GM19239 (cell line): ENCODE results near the gene AZU1.

Experiments
- DNase-seq: peaks from one replicate; pipeline ENCODE4 v3.0.0; 2011; ENCODE audit warnings: low spot score; ENCODE audit not compliant: insufficient read length
- FAIRE-seq: peaks from 2 replicates; lab custom pipeline; 2011; peaks lifted over from hg19 to GRCh38; lab: Jason Lieb, UNC

The AZU1 gene, protein sequence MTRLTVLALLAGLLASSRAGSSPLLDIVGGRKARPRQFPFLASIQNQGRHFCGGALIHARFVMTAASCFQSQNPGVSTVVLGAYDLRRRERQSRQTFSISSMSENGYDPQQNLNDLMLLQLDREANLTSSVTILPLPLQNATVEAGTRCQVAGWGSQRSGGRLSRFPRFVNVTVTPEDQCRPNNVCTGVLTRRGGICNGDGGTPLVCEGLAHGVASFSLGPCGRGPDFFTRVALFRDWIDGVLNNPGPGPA

DNA sequence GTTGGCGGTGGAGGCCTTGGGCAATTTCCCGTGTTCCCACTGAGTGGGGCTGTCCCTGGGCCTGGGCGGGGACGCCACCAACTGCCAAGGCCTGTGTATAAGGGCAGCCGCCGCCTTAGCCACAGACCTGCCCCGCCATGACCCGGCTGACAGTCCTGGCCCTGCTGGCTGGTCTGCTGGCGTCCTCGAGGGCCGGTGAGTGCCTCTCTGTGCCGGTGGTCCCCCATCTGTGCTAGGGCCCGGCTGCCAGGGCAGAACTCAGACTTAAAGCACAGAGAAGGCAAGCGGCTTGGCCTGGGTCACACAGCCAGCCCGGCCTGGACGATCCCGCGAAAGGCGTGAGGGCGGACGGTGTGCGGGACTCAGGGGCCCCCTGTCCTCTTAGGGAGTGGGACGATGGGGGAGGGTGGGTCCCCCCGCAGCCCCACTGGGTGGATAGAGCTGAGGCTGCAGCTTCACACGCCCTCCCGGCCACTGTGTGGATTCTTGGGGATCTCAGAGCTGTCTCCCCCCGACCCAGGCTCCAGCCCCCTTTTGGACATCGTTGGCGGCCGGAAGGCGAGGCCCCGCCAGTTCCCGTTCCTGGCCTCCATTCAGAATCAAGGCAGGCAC, at the start of gene AZU1:
Gene AZU1, plus strand, starts transcription at position 128 of the 612 bp plus-strand sequence. Its CDS starts 10 bp downstream, at position 138.
- FAIRE-seq, result no peak
- no peak for DNase-seq

DNA sequence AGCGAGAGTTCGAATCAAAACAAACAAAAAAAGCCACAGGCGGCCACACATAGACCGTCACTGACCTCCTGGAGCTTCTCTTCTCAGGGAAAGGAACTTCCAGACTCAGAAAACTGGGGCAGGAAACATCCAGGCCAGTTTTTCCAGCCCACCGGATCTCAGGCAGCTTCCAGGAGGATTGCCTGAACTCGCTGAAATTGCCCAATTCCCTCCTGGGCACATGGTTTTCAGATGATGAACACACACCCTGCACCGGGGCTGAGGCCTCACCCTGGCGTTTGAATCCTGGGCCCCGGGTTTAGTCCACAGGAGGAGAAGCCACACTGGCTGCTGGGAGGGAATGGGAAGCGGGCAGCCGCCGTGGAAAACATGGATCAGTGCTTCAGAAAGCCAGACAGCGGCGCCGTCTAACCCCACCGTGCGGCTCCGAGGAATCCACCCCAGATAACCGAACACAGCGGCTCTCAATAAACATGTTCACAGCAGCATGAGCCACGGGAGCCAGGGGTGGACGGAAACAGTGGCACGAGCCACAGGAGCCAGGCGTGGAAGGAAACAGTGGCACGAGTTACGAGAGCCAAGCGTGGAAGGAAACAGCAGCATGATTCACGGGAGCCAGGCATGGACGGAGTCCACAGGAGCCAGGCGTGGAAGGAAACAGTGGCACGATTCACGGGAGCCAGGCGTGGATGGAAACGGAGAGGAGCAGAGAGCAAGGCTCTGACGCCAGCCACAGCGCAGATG, 48.6 kb upstream of the AZU1 start:
- DNase-seq, result no peak

DNA sequence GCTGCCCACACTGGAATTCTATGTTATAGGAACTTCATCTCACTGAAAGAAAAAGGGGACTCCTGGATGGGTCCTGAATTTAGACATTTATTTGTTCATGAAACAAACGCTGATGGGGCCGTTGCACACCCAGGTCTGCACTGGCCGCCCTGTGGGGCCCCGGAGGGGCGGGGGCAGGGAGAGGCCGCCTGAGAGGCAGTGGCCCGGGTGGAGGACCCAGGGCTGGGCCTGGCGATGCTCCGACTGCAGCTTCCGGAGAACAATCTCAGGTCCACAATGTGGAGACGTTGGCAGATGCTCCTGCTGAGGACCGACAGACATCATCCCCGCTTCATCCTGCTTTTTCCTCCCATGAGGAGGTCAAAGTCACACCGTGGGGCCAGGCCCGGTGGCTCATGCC, 46.7 kb upstream of the AZU1 start:
- FAIRE-seq (no peak), DNase-seq (no peak)

More for the DNA sequence above, 48.6 kb upstream of the AZU1 start:
- no peak for FAIRE-seq

DNA sequence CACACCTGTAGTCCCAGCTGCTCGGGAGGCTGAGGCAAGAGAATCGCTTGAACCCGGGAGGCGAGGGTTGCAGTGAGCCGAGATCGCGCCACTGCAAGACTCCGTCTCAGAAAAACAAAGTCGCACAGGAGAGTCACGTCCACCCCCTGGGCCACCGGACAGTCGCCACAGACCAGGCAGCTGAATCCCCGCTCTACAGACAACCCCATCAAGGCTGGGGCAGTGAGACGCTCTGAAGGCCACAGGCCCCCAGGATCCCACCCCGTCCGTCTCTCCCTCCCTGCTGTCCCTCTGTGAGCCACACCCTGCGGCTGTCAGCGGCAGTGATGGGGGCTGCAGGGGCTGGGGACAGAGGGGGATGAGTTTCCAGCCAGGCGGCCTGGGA, 45.8 kb upstream of the AZU1 start:
- FAIRE-seq, result no peak
- no peak for DNase-seq

DNA sequence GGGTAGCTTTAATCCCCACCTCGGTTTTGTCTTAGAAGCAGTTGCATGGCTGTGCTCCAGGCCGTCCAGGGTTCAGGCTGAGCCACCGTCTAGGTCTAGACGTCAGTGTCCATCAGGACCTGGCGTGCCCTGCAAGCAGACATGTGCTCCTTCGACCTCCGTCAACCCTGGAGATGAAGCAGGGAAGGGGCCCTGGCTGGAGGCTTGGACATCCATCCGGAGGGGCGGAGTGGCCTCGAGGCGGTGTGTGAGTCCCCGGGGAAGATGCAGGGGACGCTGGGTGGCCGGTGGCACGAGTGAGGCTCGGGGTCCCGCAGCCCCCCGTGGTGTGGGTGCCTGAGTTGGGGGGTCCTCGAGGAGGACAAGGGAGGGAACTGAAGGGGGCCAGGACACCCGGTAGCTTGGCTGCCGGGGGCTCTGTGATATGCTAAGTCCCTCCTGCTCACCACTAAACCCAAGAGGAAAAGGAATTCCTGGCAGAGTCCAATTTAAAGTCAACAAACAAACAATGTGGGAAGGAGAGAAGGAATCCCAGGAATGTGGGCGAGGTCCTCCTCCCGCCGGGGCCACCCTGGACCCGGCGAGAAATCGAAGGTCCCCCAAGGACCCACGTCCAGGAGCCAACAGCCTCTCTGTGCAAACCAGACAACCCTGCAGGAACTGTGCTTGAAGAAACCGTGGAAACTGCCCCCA, 45.3 kb upstream of the AZU1 start:
- DNase-seq, result no peak
- FAIRE-seq, result no peak

DNA sequence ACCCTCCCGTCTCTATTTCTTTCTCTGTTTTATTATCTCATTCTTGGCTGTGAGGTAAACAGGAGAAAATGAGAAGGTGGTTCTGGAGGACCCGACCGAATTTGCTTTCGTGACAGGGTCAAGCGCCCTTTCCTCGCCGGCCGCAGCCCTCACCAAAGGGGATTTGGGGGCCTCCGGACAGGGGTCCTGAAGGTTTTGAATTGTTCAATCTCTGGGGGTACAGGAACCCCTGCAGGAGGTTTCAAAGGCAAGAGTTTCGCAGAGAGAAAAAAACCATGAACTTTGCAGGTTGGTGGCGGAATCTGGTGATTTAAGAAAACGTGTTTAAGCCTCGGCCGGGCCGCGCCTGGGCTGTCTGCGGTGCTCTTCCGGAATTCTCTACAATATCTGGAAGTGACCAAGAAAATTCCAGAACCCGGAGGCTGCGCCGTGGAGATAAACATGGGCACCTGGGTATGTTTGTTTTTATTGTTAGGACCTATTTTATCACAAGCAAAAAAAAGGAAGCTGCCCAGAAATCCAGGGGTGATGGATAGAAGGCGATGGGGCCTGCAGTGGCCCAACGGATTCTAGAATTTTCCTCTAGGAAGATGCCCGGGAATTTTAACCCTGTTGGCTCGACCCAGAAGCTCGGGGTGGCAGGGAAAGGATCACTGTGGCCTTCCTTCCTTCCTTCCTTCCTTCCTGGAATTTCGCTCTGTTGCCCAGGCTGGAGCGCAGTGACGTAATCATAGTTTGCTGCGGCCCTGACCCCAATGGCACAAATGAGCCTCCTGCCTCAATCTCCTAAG, 44.6 kb upstream of the AZU1 start:
- DNase-seq (no peak), FAIRE-seq (no peak)

DNA sequence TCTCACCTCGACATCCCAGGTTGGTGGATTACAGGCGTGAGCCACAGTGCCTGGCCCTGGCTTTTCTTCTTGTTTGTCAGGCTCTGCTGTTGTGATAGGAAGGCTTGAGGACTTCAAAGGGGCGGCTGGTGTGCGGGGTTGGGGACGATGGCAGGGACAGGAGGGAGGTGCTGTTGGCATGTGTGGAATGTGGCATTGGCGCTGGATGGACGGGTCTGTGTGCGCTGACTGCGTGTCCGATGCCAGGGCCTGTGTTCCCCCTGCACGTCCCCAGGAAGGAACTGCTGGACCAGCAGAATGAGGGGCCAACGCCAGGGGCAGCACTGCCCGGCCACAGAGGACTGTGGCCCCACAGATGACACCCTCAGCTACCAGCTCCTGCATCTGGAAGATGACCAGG, 43.1 kb upstream of the AZU1 start:
- DNase-seq (no peak), FAIRE-seq (no peak)

DNA sequence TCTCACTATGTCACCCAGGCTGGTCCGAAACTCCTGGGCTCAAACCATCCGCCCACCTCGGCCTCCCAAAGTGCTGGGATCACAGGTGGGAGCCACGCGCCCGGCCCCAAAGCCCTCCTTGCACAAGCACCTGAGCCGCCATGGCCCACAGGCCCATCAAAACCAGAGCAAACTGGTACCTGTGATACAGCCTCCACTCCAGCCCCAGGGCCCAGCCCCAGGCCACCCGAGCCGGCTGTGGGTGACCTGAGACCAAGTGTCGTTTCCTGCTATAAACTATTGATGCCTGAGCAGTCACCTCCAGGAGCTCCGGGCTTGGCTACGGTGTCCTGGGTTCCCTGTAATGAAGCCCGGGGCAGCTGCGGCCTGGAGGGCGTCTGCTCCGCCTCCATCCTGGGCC, 40.1 kb upstream of the AZU1 start:
- DNase-seq, result no peak
- no peak for FAIRE-seq

DNA sequence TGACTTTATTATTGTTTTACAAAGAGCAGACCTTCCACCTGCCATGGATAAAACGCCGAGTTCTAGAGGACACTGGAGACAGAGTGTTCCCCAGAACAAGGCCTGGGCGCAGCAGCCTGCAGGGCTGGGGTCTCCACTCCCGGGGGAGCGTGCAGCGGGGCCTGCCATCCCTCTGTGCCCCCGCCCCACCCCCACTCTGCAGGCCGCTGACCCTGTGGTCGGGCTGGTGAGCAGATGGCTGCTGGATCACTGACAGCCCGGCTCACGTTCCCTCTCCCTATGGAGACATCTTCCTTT, 39.0 kb upstream of the AZU1 start:
- no peak for FAIRE-seq
- DNase-seq, result no peak

DNA sequence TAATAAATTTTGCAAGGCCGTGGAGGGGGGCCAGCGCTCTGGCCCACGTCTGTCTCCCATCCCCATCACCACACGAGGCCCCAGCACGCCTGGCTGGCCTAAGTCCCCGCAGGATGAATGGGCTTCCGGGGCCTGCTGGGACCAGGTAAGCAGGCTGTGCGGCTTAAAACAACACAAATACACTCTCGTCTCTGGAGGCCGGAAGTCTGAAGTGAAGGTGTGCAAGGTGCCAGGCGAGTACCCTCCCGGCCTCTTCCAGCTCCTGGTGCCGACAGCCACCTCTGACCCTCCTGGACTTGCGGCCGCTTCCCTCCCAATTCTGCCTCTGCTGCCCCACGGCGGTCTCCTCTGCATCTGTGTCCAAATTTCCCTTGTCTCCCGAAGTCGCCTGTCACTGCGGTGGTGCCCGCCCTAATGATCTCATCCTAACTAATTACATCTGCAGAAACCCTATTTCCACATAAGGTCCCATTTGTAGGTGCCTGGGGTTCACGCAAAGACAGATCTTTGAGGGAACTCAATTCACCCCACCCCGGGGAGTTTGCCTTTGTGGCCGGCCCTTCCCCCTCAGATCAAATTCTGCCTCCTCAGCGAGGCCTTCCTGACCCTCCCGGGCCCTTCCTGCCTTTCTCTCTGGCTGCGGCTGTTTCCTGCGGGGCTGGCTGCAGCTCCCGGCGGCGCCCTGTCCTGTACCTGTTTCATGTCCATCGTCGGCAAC, 38.5 kb upstream of the AZU1 start:
- FAIRE-seq, result no peak
- no peak for DNase-seq

DNA sequence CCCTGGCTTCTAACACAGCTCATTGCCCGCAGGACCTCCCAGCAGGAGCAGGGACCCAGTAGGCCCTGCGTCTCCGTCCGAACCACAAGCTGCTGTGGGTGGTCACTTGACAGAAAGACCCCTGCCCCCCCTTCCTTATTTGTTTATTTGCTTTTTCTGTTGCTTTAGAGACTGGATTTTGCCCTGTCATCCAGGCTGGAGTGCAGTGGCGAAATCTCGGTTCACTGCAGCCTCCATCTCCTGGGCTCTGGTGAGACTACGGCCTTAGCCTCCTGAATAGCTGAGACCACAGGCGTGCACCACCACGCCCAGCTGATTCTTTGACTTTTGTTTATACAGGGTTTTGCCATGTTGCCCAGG, 38.0 kb upstream of the AZU1 start:
- no peak for FAIRE-seq
- DNase-seq, result no peak

DNA sequence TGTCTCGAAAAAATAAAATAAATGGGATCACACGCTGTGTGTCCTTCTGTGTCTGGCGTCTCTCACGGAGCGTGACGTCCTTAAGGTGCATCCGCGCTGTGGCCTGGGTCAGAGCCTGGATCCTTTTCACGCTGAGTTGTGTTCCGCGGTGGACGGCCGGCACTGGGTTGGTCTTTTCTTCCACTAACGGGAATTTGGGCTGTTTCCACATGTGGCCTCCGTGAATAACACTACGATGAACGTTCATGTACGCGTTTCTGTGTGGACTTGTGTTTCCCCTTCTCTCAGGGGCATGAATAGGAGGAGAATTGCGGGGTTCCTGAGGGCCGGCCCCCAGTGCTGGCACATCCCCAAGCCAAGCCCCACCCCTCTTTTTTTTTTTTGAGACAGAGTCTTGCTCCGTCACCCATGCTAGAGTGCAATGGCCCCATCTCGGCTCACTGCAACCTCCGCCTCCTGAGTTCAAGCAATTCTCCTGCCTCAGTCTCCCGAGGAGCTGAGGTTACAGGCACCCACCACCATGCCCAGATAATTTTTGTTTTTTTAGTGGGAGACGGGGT, 36.5 kb upstream of the AZU1 start:
- no peak for FAIRE-seq
- no peak for DNase-seq

DNA sequence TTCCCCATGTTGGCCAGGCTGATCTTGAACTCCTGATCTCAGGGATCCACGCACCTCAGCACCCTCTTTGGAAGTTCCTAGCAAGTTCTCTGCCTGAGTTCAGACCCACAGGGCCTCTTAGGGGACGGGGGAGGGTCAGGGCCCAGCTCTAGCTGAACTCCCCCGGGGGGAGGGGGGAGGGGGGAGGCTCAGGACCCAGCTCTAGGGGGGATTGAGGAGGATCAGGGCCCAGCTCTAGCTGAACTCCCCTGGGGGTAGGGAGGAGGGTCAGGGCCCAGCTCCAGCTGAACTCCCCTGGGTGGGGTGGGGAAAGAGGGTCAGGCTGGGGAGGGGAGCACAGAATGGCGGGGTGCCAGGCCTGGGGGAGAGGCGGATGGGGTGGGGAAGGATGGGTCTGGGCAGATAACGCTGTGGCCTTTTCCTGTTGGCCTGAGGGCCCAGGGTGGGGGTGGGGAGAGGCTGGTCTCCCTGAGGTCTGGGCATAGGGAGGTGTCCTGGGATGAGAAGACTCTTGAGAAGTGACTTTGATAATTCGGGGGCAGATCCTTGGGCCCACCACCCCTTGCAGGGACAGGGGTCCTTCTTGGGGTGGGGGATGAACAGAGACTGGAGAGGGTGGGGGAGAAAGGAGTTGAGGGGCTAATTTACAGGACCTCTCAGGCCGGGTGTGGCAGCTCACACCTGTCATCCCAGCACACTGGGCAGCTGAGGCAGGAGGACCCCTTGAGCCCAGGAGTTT, 35.9 kb upstream of the AZU1 start:
- no peak for DNase-seq

DNA sequence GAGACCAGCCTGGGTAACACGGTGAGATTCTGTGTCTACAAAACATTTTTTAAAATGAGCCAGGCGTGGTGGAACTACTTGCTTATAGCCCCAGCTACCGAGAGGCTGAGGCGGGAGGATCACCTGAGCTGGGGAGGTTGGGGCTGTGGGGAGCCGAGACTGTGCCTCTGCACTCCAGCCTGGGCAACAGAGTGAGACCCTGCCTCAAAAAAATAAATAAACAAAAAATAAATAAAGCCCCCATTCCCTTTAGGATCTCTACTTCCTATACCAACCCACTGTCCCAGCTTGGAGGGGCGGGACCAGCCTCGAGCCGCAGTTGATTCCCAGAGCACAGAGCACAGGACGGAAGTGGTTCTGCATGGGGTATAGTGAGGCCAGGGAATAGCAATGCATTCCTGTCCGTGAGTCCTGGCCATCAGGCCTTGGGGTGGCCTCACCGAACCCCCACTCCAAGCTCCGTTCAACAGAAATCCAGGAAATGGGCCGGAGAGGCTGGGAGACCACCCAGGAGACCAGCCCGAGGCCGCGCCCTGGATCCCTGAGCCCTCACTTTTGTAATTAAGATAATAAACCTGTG, 35.2 kb upstream of the AZU1 start:
- DNase-seq (no peak), FAIRE-seq (no peak)

More for the DNA sequence above, 35.9 kb upstream of the AZU1 start:
- FAIRE-seq, result no peak

DNA sequence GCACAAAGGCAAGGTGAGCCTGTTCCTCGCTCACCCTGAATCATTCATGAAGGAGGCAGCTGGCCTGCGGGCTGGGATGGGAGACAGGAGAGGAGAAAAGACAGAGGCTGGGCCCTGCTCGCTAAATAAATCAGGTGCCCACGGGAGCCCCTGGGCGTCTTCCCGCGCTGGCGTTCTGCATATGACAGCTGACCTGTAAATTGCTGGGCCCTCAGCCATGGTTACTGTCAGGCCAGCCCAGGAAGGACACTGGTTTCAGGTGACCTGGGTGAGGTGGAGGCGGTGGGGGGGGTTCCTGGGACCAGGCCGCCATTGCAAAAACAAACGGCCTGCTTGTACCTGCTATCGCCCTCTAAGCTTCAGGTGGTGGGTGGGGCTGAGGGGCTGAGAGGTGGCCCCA, 33.8 kb upstream of the AZU1 start:
- DNase-seq, result no peak
- no peak for FAIRE-seq

DNA sequence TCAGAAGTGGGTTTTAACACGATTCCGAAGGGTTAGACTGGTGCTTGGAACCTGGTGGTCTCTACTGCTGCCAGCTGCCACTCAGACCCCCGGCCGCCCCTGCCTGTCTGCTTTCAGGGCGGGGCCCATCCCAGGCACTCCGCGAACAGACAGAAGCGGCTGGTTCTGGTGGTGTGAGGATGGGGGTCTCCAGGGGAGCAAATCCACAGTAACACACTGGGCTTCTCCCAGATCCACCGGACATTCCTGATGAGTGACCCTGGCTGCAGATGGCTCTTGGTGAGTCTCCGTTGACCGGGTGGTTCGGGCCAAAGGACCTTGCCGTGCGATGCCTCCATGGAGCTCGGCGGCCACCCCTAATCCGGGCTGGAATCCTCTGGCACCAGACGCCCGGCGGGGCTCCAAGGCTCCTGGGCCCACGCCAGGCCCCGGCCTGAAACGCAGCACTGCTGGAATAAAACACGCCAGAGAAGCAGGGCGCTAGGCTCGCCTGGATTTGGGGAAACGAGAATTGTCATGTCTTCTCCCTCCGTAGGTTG, 32.5 kb upstream of the AZU1 start:
- FAIRE-seq (no peak), DNase-seq (no peak)

DNA sequence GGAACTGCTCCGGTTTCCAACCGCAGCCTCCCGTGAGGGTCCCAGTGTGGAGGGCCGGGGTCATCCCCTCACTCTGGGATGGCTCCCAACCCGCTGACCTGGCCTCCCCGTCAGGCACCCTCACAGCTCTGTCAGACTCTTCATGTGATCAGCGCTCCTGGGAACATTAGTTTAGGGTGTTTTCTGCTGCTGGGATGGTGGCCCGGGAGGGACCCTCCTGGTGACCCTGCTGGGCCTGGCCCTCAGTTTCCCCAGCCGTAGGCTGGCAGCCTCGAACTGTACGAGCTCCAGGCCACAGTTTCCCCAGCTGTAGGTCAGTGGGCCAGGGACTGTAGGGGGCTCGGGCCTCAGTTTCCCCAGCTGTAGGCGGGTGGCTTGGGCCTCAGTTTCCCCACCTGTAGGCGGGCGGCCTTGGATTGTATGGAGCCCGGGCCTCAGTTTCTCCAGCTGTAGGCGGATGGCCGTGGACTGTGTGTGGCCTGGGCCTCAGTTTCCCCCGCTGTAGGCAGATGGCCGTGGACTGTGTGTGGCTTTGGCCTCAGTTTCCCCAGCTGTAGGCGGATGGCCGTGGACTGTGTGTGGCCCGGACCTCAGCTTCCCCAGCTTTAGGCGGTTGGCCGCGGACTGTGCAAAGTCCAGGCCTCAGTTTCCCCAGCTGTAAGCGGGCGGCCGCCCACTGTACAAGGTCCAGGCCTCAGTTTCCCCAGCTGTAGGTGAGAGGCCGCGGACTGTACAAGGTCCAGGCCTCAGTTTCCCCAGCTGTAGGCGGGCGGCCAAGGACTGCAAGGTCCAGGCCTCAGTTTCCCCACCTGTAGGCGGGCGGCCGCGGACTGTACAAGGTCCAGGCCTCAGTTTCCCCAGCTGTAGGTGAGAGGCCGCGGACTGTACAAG, 31.7 kb upstream of the AZU1 start:
- DNase-seq, result no peak
- FAIRE-seq, result no peak
